Loucy (cell line): ENCODE measurements around the gene GIPC2.

ENCODE experiments used
- EZH2phosphoT487 ChIP-seq: fragments of 200-600 bp; IDR thresholded peaks from 2 replicates; pipeline ENCODE4 v1.6.1; 2018; ENCODE audit warnings: antibody characterized with exemption, mild to moderate bottlenecking, moderate library complexity, borderline replicate concordance
- TF ChIP-seq, protein P1 (sequence below): fragments of 200-600 bp; sonication (generic); conservative IDR thresholded peaks from 2 replicates; pipeline ENCODE4 v1.5.1; 2014; ENCODE audit warnings: mild to moderate bottlenecking, antibody characterized with exemption, low read length

GRCh38 chr1:78006521-78006920 is 39.2 kb upstream of the GIPC2 start:
- TF ChIP-seq, protein P1, sequence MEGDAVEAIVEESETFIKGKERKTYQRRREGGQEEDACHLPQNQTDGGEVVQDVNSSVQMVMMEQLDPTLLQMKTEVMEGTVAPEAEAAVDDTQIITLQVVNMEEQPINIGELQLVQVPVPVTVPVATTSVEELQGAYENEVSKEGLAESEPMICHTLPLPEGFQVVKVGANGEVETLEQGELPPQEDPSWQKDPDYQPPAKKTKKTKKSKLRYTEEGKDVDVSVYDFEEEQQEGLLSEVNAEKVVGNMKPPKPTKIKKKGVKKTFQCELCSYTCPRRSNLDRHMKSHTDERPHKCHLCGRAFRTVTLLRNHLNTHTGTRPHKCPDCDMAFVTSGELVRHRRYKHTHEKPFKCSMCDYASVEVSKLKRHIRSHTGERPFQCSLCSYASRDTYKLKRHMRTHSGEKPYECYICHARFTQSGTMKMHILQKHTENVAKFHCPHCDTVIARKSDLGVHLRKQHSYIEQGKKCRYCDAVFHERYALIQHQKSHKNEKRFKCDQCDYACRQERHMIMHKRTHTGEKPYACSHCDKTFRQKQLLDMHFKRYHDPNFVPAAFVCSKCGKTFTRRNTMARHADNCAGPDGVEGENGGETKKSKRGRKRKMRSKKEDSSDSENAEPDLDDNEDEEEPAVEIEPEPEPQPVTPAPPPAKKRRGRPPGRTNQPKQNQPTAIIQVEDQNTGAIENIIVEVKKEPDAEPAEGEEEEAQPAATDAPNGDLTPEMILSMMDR: no peak
- no peak for TF ChIP-seq EZH2phosphoT487
